Smooth muscle cell (in vitro differentiated cells): Measurements from ENCODE around the gene USH1G. TPM values are rescaled to one million over a fixed set of nuclear protein-coding genes. Genes with fewer than 3 reads are reported as not detected.

Experiments
- DNase-seq: peaks from one replicate; lab custom pipeline; 2025; ENCODE audit not compliant: unreplicated experiment; lab: John Stamatoyannopoulos, UW
- H2AFZ ChIP-seq: fragments of 200-600 bp; sonication (generic); 2 replicates; pipeline ENCODE4 v1.6.0; 2016; ENCODE audit warnings: antibody characterized with exemption, low read depth, mild to moderate bottlenecking
- H3F3A ChIP-seq: fragments of 200-600 bp; sonication (generic); 2 replicates; pipeline ENCODE4 v1.6.0; 2017; ENCODE audit warnings: antibody characterized with exemption, low read depth
- H3K27ac ChIP-seq: fragments of 200-600 bp; sonication (generic); 2 replicates; pipeline ENCODE4 v1.5.1; 2016; ENCODE audit warnings: low read depth, mild to moderate bottlenecking
- H3K27me3 ChIP-seq: fragments of 200-600 bp; sonication (generic); 2 replicates; pipeline ENCODE4 v1.6.1; 2016; ENCODE audit warnings: low read depth, mild to moderate bottlenecking
- H3K36me3 ChIP-seq: fragments of 200-600 bp; sonication (generic); 2 replicates; pipeline ENCODE4 v1.5.1; 2016; ENCODE audit warnings: low read depth
- H3K4me1 ChIP-seq: fragments of 200-600 bp; sonication (generic); 2 replicates; pipeline ENCODE4 v1.5.1; 2016; ENCODE audit warnings: low read depth
- H3K4me2 ChIP-seq: fragments of 200-600 bp; sonication (generic); 2 replicates; pipeline ENCODE4 v1.6.0; 2016; ENCODE audit warnings: mild to moderate bottlenecking
- H3K4me3 ChIP-seq: fragments of 200-600 bp; sonication (generic); 2 replicates; pipeline ENCODE4 v1.5.1; 2016; ENCODE audit warnings: mild to moderate bottlenecking
- H3K79me2 ChIP-seq: fragments of 200-600 bp; sonication (generic); 2 replicates; pipeline ENCODE4 v1.6.0; 2016; ENCODE audit warnings: low read depth, mild to moderate bottlenecking
- H3K9ac ChIP-seq: fragments of 200-600 bp; sonication (generic); 2 replicates; pipeline ENCODE4 v1.6.0; 2016; ENCODE audit warnings: low read depth
- H3K9me3 ChIP-seq: fragments of 200-600 bp; sonication (generic); replicated peaks from 2 replicates; pipeline ENCODE4 v1.5.1; 2016; ENCODE audit warnings: low read depth
- H4K20me1 ChIP-seq: fragments of 200-600 bp; sonication (generic); 2 replicates; pipeline ENCODE4 v1.6.0; 2016; ENCODE audit warnings: low read depth
- WGBS: methylation state at CpG from one replicate; pipeline ENCODE4 v1.1.7; 2016; ENCODE audit warnings: low lambda C conversion rate; 5-methylcytosine and 5-hydroxymethylcytosine counted together
- polyA plus RNA-seq: library from polyadenylated mRNA; unstranded; fragments of >200 nt; fragmentation: Nextera tagmentation; extraction: Ambion mirVana; gene quantifications from 2 replicates; pipeline ENCODE4 v1.2.1, GENCODE V29; 2016
- total RNA-seq: library from RNA; depleted of rRNA; stranded (reverse); fragments of >200 nt; gene quantifications from 2 replicates; pipeline ENCODE4 v1.2.3, GENCODE V29; 2014
- TF ChIP-seq, protein P1 (sequence below): fragments of 200-600 bp; sonication (generic); IDR thresholded peaks from 2 replicates; pipeline ENCODE4 v1.5.1; 2017; ENCODE audit warnings: borderline replicate concordance, mild to moderate bottlenecking, antibody characterized with exemption; ENCODE audit not compliant: insufficient read depth, poor library complexity, severe bottlenecking

USH1G gene
- total and polyA plus RNA-seq, 2 experiments from 2014 or later, result 0.32 to 0.49 TPM

- WGBS, result 68% methylated on average over 15 of the region's 15 CpGs
- TF ChIP-seq, protein P1, sequence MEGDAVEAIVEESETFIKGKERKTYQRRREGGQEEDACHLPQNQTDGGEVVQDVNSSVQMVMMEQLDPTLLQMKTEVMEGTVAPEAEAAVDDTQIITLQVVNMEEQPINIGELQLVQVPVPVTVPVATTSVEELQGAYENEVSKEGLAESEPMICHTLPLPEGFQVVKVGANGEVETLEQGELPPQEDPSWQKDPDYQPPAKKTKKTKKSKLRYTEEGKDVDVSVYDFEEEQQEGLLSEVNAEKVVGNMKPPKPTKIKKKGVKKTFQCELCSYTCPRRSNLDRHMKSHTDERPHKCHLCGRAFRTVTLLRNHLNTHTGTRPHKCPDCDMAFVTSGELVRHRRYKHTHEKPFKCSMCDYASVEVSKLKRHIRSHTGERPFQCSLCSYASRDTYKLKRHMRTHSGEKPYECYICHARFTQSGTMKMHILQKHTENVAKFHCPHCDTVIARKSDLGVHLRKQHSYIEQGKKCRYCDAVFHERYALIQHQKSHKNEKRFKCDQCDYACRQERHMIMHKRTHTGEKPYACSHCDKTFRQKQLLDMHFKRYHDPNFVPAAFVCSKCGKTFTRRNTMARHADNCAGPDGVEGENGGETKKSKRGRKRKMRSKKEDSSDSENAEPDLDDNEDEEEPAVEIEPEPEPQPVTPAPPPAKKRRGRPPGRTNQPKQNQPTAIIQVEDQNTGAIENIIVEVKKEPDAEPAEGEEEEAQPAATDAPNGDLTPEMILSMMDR, result no peak
- Histone ChIP-seq H3K79me2 (no peaks in the 10 kb centered on the region), H3K27me3 (no peaks in the 10 kb centered on the region), H3F3A (no peaks in the 10 kb centered on the region), H3K9me3 (no peaks in the 10 kb centered on the region), H3K9ac (no peak overlapping the region), H3K4me2 (no peak overlapping the region), H3K4me3 (no peak overlapping the region), H3K4me1 (no peaks in the 10 kb centered on the region), H4K20me1 (no peaks in the 10 kb centered on the region), H2AFZ (no peak overlapping the region), H3K27ac (no peak overlapping the region), H3K36me3 (no peaks in the 10 kb centered on the region)
- DNase-seq, result no peak
These were observed 39.8 kb downstream of the USH1G start for GRCh38 chr17:74883241-74883745.

DNA sequence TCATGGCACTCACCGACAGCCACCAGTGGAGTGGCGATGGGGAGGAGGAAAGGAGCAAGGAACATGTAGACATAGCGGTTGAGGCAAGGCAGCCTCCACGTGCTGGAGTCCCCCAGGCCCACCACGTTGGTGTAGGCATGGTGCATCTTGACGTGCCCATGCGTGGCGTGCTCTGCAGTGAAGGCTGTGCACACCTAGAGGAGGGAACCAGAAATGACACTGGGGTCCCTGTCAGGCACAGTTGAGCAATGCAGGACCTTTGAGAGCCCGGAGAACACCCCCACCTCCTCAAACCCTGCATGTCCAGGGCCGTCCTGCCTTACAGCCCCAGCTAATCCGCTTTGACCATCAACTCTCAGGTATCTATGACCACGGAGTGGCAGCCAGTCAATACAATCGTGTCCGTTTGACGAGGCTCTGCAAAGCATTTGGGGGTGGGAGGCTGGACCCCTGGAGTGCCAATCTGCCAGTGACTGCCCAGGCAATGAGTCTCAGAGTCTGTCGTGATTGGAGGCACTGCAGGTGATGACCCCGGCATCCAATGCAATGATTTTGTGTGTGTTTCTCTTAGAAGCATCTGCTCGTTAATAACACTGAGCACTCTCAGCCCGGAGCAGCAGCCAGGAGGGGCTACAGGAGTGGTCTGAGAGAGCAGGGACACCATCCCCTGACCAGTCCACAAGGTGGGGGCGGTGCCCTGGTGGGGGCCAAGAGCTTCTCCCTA is 40.4 kb downstream of the USH1G start:
- Histone ChIP-seq H3K79me2 (no peaks in the 10 kb centered on the region), H3K27me3 (no peaks in the 10 kb centered on the region), H3K4me1 (no peaks in the 10 kb centered on the region), H2AFZ (no peak overlapping the region), H3K27ac (no peak overlapping the region), H4K20me1 (no peaks in the 10 kb centered on the region), H3F3A (no peaks in the 10 kb centered on the region), H3K36me3 (no peaks in the 10 kb centered on the region), H3K4me3 (no peak overlapping the region), H3K4me2 (no peak overlapping the region), H3K9me3 (no peaks in the 10 kb centered on the region), H3K9ac (no peak overlapping the region)
- WGBS, result 83% methylated on average over 20 of the region's 20 CpGs
- TF ChIP-seq, protein P1, result no peak
- no peak for DNase-seq

- Histone ChIP-seq H3K4me2 (no peak overlapping the region), H3K9me3 (no peaks in the 10 kb centered on the region), H4K20me1 (no peaks in the 10 kb centered on the region), H3K4me3 (no peak overlapping the region), H3K36me3 (no peaks in the 10 kb centered on the region), H3K4me1 (no peaks in the 10 kb centered on the region), H3K27ac (no peak overlapping the region), H3K9ac (no peak overlapping the region), H3K79me2 (no peaks in the 10 kb centered on the region), H3F3A (no peaks in the 10 kb centered on the region), H2AFZ (no peak overlapping the region), H3K27me3 (no peaks in the 10 kb centered on the region)
- DNase-seq, result no peak
- TF ChIP-seq, protein P1, result no peak
- WGBS, result 83% methylated on average over 11 of the region's 11 CpGs
These were observed 42.0 kb downstream of the USH1G start for GRCh38 chr17:74881073-74881472.

DNA sequence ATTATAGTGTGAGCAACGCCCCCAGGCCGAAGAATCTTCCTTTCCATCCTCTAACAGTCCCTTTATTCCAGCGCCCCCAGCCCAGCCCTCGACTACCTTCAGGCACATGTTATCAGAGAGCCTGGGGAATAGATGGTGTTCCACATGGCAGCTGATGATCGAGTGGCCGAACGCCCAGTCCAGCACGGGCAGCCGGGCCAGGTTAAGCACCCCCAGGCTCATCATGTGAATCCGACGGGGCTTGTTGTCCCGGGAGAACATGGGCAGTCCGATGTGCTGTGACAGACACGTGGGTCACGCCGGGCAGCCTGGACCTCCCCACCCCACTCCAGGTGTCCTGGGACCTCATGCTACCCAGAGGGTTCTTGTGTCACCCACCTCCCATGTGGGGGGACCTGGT is 43.7 kb downstream of the USH1G start:
- no peaks in the 10 kb centered on the region for H3K27me3 ChIP-seq
- H3K27ac ChIP-seq, result no peak overlapping the region
- no peaks in the 10 kb centered on the region for H3K9me3 ChIP-seq
- no peaks in the 10 kb centered on the region for H4K20me1 ChIP-seq
- no peaks in the 10 kb centered on the region for H3K36me3 ChIP-seq
- H3K4me1 ChIP-seq, result no peaks in the 10 kb centered on the region
- no peak for DNase-seq
- TF ChIP-seq, protein P1, result no peak
- H3K4me3 ChIP-seq, result no peak overlapping the region
- whole genome bisulfite sequencing, result 92% methylated on average over 16 of the region's 16 CpGs
- H3K9ac ChIP-seq, result no peak overlapping the region
- H3K4me2 ChIP-seq, result no peak overlapping the region
- H2AFZ ChIP-seq, result no peak overlapping the region
- H3K79me2 ChIP-seq, result no peaks in the 10 kb centered on the region
- no peaks in the 10 kb centered on the region for H3F3A ChIP-seq
